ENCODE results near the gene MAML2.

GRCh38 chr11:96054870-96055705 is 287.9 kb downstream of the MAML2 start:
- no peak for TF ChIP-seq POLR2AphosphoS5 (IDR thresholded peaks at IDR 0.05; ENCODE audit: low read depth, low read length)
- TF ChIP-seq POLR2A (IDR thresholded peaks at IDR 0.05; ENCODE audit: low read depth, low read length), result no peak

Data from GM12892 (cell line).